Effector memory CD4-positive, alpha-beta T cell (primary cell): ENCODE data around the gene DERL2.

Experiments
- DNase-seq, 3 donors: peaks; one replicate each; pipeline ENCODE4 v3.0.0-alpha.2; 2020
- H3K27ac ChIP-seq: 2 replicates; pipeline ENCODE4 v1.7.0; 2013; ENCODE audit warnings: mild to moderate bottlenecking, low read length, moderate library complexity; ENCODE audit not compliant: insufficient read depth, poor library complexity, severe bottlenecking
- H3K27me3 ChIP-seq: replicated peaks from 2 replicates; pipeline ENCODE4 v1.7.0; 2013; ENCODE audit warnings: mild to moderate bottlenecking, low read length; ENCODE audit not compliant: insufficient read depth, control insufficient read depth, poor library complexity, severe bottlenecking
- H3K36me3 ChIP-seq: 2 replicates; pipeline ENCODE4 v1.7.0; 2013; ENCODE audit warnings: mild to moderate bottlenecking, low read length, moderate library complexity; ENCODE audit not compliant: control insufficient read depth, insufficient read depth
- H3K4me1 ChIP-seq: 2 replicates; pipeline ENCODE4 v1.7.0; 2013; ENCODE audit warnings: low read length, mild to moderate bottlenecking; ENCODE audit not compliant: control insufficient read depth, insufficient read depth, poor library complexity, severe bottlenecking
- H3K4me3 ChIP-seq: 2 replicates; pipeline ENCODE4 v1.7.0; 2013; ENCODE audit warnings: low read length, low read depth, mild to moderate bottlenecking; ENCODE audit not compliant: insufficient read depth, poor library complexity, severe bottlenecking
- H3K9me3 ChIP-seq: 2 replicates; pipeline ENCODE4 v1.7.0; 2013; ENCODE audit warnings: mild to moderate bottlenecking, low read length, moderate library complexity; ENCODE audit not compliant: control insufficient read depth

DERL2 gene

DNA sequence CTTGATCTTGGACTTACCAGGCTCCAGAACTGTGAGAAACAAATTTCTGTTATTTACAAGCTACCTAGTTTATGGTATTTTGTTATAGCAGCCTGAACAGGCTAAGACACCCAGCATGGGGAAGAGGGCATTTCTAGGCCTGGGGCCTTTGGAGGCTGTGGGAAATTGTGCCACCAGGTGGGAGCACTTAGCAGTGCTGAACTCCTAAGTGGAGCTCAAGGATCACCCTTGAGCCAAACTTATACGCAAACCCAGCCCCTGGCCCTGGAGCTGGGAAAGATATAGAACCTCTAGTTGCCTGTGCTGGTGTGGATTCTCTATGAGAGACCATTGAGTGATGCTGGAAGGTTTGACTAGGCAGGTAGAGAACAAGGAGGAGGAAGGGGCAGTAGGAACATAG, 36.5 kb upstream of the DERL2 start:
- peaks cover 63% of the 10 kb centered on the region for H3K36me3 ChIP-seq
- H3K9me3 ChIP-seq = no peaks in the 10 kb centered on the region
- no peak for DNase-seq
- no peak overlapping the region for H3K27ac ChIP-seq
- H3K27me3 ChIP-seq = no peaks in the 10 kb centered on the region
- H3K4me1 ChIP-seq = no peaks in the 10 kb centered on the region
- H3K4me3 ChIP-seq = no peak overlapping the region

DNA sequence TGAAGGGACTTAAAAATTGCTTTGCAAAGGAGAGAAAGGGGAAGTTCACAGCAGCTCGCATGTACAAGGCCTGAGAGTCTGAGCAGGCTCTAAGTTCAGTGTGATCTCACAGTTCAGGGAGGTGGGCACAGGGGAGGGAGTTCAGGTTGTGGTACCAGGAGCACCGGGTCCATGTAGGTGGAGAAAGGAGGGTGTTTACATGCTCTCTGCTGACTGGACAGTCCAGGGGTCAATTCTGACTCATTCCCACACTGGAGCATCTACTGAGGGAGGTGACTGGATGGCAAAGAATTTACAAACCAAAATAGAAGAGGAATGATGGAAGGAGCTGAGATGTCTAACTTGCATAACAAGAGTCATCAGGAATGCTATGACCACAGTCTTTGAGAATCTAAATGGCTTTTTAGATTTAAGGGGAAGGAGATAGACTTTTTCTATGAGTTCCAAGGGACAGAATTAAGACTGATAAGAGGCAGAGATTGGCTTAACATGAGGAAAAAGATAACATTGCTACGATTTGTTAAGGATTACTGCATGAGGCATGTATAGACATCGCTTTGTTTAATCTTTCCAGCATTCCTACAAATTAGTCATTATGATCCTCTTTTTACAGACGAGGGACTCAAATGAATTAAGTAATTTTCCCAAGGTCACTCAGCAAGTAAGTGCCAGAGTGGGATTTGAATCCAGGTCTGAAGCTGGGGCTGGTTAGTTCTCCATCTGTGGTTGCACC, 30.2 kb upstream of the DERL2 start:
- Histone ChIP-seq H3K27ac (no peak overlapping the region), H3K4me1 (peaks cover 14% of the 10 kb centered on the region), H3K4me3 (no peak overlapping the region), H3K36me3 (peaks cover 35% of the 10 kb centered on the region), H3K27me3 (no peaks in the 10 kb centered on the region), H3K9me3 (no peaks in the 10 kb centered on the region)
- no peak for DNase-seq

- H3K27me3 ChIP-seq = no peaks in the 10 kb centered on the region
- no peaks in the 10 kb centered on the region for H3K9me3 ChIP-seq
- peaks cover 14% of the 10 kb centered on the region for H3K4me1 ChIP-seq
- no peak for DNase-seq
- peaks cover 27% of the 10 kb centered on the region for H3K36me3 ChIP-seq
- no peak overlapping the region for H3K4me3 ChIP-seq
- H3K27ac ChIP-seq = no peak overlapping the region
These were observed 29.0 kb upstream of the DERL2 start for GRCh38 chr17:5514976-5515375.

DNA sequence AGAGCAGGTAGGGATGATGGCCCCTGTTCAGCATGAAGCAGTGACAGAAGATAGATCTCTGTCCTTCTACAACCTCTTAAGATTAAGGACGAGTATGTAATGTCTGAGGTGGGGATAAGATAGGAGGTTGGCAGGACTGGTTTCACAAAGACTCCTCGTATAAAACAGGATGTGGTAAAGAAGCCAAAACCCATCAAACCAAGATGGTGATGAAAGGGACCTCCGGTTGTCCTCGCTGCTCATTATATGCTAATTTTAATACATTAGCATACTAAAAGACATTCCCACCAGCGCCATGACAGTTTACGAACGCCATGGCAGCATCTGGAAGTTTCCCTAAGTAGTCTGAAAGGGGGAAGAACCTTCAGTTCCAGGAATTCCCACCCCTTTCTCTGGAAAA, 27.6 kb upstream of the DERL2 start:
- Histone ChIP-seq H3K4me1 (peaks cover 14% of the 10 kb centered on the region), H3K27me3 (no peaks in the 10 kb centered on the region), H3K27ac (no peak overlapping the region), H3K36me3 (peaks cover 27% of the 10 kb centered on the region), H3K9me3 (no peaks in the 10 kb centered on the region), H3K4me3 (no peak overlapping the region)
- no peak for DNase-seq

- no peak for DNase-seq
- H3K27ac ChIP-seq = no peak overlapping the region
- H3K36me3 ChIP-seq = peaks cover 22% of the 10 kb centered on the region
- H3K9me3 ChIP-seq = no peaks in the 10 kb centered on the region
- peaks cover 14% of the 10 kb centered on the region for H3K4me1 ChIP-seq
- no peaks in the 10 kb centered on the region for H3K27me3 ChIP-seq
- no peak overlapping the region for H3K4me3 ChIP-seq
These were observed 25.6 kb upstream of the DERL2 start for GRCh38 chr17:5511401-5512225.

GRCh38 chr17:5510771-5511170, 24.8 kb upstream of the DERL2 start:
- Histone ChIP-seq H3K27ac (no peak overlapping the region), H3K4me3 (no peak overlapping the region), H3K9me3 (no peaks in the 10 kb centered on the region), H3K36me3 (peaks cover 14% of the 10 kb centered on the region), H3K27me3 (no peaks in the 10 kb centered on the region), H3K4me1 (peaks cover 14% of the 10 kb centered on the region)
- no peak for DNase-seq

DNA sequence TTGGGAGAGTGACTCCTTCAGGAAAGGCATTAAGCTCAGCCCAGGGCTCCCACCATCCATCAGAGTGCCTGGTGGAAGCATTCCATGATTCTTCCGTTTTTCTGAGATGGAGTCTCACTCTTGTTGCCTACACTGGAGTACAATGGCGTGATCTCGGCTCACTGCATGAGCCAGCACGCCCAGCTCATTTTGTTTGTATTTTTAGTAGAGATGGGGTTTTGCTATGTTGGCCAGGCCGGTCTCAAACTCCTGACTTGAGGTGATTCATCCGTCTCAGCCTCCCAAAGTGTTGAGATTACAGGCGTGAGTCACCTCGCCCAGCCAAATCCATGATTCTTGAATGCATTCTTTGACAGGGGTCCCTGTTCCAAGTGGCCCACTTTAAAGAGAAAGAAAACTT, 23.5 kb upstream of the DERL2 start:
- Histone ChIP-seq H3K27me3 (no peaks in the 10 kb centered on the region), H3K9me3 (no peaks in the 10 kb centered on the region), H3K27ac (no peak overlapping the region), H3K4me3 (no peak overlapping the region), H3K36me3 (peaks cover 3% of the 10 kb centered on the region), H3K4me1 (peaks cover 11% of the 10 kb centered on the region)
- no peak for DNase-seq

GRCh38 chr17:5508810-5509209, 22.8 kb upstream of the DERL2 start:
- Histone ChIP-seq H3K27ac (no peak overlapping the region), H3K36me3 (no peaks in the 10 kb centered on the region), H3K9me3 (no peaks in the 10 kb centered on the region), H3K27me3 (no peaks in the 10 kb centered on the region), H3K4me3 (no peak overlapping the region), H3K4me1 (peaks cover 5% of the 10 kb centered on the region)
- no peak for DNase-seq

DNA sequence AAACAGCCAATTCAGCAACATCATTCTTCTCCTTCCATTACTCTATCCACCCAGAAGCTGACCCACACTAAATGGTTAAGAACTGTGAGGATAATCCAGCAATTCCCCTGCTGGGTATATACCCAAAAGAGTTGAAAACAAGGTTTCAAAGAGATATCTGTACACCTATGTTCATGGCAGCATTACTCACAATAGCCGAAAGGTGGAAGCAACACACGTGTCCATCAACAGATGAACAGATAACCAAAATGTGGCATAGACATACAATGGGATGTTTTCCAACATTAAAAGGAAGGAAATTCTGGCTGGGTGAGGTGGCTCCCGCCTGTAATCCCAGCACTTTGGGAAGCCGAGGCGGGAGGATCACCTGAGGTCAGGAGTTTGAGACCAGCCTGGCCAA, 20.3 kb upstream of the DERL2 start:
- no peak for DNase-seq
- no peak overlapping the region for H3K4me3 ChIP-seq
- no peaks in the 10 kb centered on the region for H3K36me3 ChIP-seq
- no peaks in the 10 kb centered on the region for H3K9me3 ChIP-seq
- H3K27me3 ChIP-seq = no peaks in the 10 kb centered on the region
- H3K27ac ChIP-seq = no peak overlapping the region
- H3K4me1 ChIP-seq = no peaks in the 10 kb centered on the region

DNA sequence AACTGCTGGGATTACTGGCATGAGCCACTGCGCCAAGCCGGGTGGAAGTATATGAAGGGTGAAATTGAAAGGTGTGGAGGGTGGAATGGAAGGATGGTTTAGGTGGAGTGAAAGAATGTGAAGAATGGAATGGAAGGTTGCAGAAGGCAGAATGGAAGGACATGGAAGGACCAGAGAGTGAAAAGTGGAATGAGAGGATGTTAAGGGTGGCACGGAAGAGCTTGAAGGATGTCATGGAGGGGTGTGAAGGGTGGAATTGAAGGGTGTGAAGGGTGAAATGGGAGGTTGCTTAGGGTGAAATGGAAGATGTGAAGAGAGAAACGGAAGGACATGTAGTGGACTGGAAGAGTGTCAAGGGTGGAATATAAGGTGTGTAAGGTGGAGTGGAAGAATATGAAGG, 16.6 kb upstream of the DERL2 start:
- Histone ChIP-seq H3K27ac (no peak overlapping the region), H3K36me3 (no peaks in the 10 kb centered on the region), H3K9me3 (no peaks in the 10 kb centered on the region), H3K27me3 (no peaks in the 10 kb centered on the region), H3K4me1 (peaks cover 9% of the 10 kb centered on the region), H3K4me3 (no peak overlapping the region)
- DNase-seq = no peak
